Caco-2 (cell line): ENCODE measurements around the gene ASIC4. TPM values are rescaled to one million over a fixed set of nuclear protein-coding genes. Genes with fewer than 3 reads are reported as not detected.

ENCODE experiments used
- BruUV-seq: library from RNA; stranded (reverse); fragments of 400-500 nt; replicated peaks from 2 replicates; lab custom pipeline; 2021; lab: Mats Ljungman, UMichigan
- CTCF ChIA-PET: fragments of 300-600 bp; sonication (Branson Sonifier 250); formaldehyde crosslinking; loops from one replicate; lab custom pipeline; 2022; ENCODE audit warnings: antibody characterized with exemption; lab: Charles Lee
- POLR2A ChIA-PET: fragments of 300-600 bp; sonication (Branson Sonifier 250); formaldehyde crosslinking; loops from one replicate; lab custom pipeline; 2022; ENCODE audit warnings: antibody characterized with exemption; lab: Charles Lee
- DNase-seq, 2 experiments: peaks; one replicate each; pipeline versions ENCODE4 v3.0.0 to v3.0.0-alpha.2; 2020 to 2022
- H3K27me3 ChIP-seq: replicated peaks from 2 replicates; pipeline ENCODE4 v1.6.0; 2011; ENCODE audit warnings: low read length; ENCODE audit not compliant: control insufficient read depth, insufficient read depth
- H3K36me3 ChIP-seq: 2 replicates; pipeline ENCODE4 v1.5.1; 2011; ENCODE audit warnings: low read length; ENCODE audit not compliant: control insufficient read depth, insufficient read depth
- H3K4me1 ChIP-seq: fragments of 250-450 bp; sonication (Bioruptor Pico); 2 replicates; pipeline ENCODE4 v1.5.1; 2020; ENCODE audit warnings: mild to moderate bottlenecking
- H3K4me3 ChIP-seq: 2 replicates; pipeline ENCODE4 v1.5.1; 2011; ENCODE audit warnings: low read depth, mild to moderate bottlenecking, control low read depth, low read length
- H3K9me3 ChIP-seq: fragments of 250-450 bp; sonication (Bioruptor Pico); 2 replicates; pipeline ENCODE4 v1.5.1; 2020; ENCODE audit warnings: mild to moderate bottlenecking, moderate library complexity
- H3K27ac Mint-ChIP-seq: one replicate; pipeline ENCODE4 v1.8.0; 2022; ENCODE audit warnings: mixed read lengths; ENCODE audit not compliant: unreplicated experiment
- H3K27me3 Mint-ChIP-seq: one replicate; pipeline ENCODE4 v1.8.0; 2022; ENCODE audit warnings: mixed read lengths; ENCODE audit not compliant: insufficient read depth, unreplicated experiment
- H3K36me3 Mint-ChIP-seq: one replicate; pipeline ENCODE4 v1.8.0; 2022; ENCODE audit warnings: mild to moderate bottlenecking, mixed read lengths; ENCODE audit not compliant: insufficient read depth, unreplicated experiment
- H3K4me1 Mint-ChIP-seq: one replicate; pipeline ENCODE4 v1.8.0; 2022; ENCODE audit warnings: low read depth, mixed read lengths; ENCODE audit not compliant: unreplicated experiment
- H3K4me3 Mint-ChIP-seq: one replicate; pipeline ENCODE4 v1.8.0; 2022; ENCODE audit warnings: mild to moderate bottlenecking, moderate library complexity, mixed read lengths; ENCODE audit not compliant: unreplicated experiment
- H3K9me3 Mint-ChIP-seq: one replicate; pipeline ENCODE4 v1.8.0; 2022; ENCODE audit warnings: mixed read lengths; ENCODE audit not compliant: unreplicated experiment
- intact Hi-C: fragments of 100-400 bp; cut with micrococcal nuclease; formaldehyde crosslinking; loops from one replicate; pipeline ENCODE4 v1.10.0; 2022; ENCODE audit not compliant: unreplicated experiment
- total RNA-seq: library from RNA; stranded (reverse); gene quantifications from 2 replicates; pipeline ENCODE4 v1.2.3, GENCODE V29; 2022
- TF ChIP-seq, protein P1 (sequence below), 2 experiments: fragments of 200-600 bp in 1 of 2; IDR thresholded peaks; 1 replicate in 1 of 2; 2 replicates in 1 of 2; pipeline versions ENCODE4 v1.5.1 to v1.8.0; 2011 to 2022; ENCODE audit warnings: antibody characterized with exemption in 1 of 2, control low read depth in 1 of 2, inconsistent platforms in 1 of 2, low read depth in 1 of 2, low read length in 1 of 2, mild to moderate bottlenecking in 1 of 2, moderate library complexity in 1 of 2; ENCODE audit not compliant: insufficient read depth in 1 of 2, severe bottlenecking in 1 of 2, unreplicated experiment in 1 of 2

The ASIC4 gene
- total RNA-seq, 1 experiment from 2014 or later: 0.16 TPM

DNA sequence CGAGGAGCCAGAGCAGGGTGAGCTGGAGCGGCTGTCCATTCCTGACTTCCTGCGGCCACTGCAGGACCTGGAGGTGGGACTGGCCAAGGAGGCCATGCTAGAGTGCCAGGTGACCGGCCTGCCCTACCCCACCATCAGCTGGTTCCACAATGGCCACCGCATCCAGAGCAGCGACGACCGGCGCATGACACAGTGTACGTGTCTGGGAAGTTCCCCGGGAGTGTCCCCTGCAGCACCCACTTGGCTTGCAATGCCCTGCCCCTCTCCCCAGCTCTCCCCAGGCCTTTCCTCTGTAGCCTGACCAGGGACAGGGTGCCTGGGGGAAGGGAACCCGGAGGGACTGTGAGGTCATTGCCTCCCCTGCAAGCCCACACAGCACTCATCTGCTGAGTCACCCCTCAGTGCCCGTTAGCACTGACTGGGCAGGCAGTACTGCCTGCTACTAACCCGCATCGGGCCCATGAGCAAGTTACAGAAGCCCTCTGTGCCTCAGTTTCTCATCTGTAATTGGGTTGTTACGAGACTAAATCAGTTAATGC, 45.0 kb upstream of the ASIC4 start:
- H3K27me3 Mint-ChIP-seq: no peaks in the 10 kb centered on the region
- Histone ChIP-seq H3K36me3 (no peaks in the 10 kb centered on the region), H3K4me3 (no peak overlapping the region), H3K27me3 (no peaks in the 10 kb centered on the region), H3K9me3 (no peaks in the 10 kb centered on the region), H3K4me1 (no peaks in the 10 kb centered on the region)
- DNase-seq: no peak
- BruUV-seq: no TSS peak
- no peak overlapping the region for H3K27ac Mint-ChIP-seq
- peaks cover 7% of the 10 kb centered on the region for H3K36me3 Mint-ChIP-seq
- H3K9me3 Mint-ChIP-seq: no peaks in the 10 kb centered on the region
- ChIA-PET POLR2A (no interaction called here), CTCF (no interaction called here)
- TF ChIP-seq, protein P1, sequence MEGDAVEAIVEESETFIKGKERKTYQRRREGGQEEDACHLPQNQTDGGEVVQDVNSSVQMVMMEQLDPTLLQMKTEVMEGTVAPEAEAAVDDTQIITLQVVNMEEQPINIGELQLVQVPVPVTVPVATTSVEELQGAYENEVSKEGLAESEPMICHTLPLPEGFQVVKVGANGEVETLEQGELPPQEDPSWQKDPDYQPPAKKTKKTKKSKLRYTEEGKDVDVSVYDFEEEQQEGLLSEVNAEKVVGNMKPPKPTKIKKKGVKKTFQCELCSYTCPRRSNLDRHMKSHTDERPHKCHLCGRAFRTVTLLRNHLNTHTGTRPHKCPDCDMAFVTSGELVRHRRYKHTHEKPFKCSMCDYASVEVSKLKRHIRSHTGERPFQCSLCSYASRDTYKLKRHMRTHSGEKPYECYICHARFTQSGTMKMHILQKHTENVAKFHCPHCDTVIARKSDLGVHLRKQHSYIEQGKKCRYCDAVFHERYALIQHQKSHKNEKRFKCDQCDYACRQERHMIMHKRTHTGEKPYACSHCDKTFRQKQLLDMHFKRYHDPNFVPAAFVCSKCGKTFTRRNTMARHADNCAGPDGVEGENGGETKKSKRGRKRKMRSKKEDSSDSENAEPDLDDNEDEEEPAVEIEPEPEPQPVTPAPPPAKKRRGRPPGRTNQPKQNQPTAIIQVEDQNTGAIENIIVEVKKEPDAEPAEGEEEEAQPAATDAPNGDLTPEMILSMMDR (IDR thresholded peaks at IDR 0.05; ENCODE audit: insufficient read depth in 1 of 2, low read depth in 1 of 2, low read length in 1 of 2, severe bottlenecking in 1 of 2, unreplicated experiment in 1 of 2): no peak
- no peak overlapping the region for H3K4me3 Mint-ChIP-seq
- intact Hi-C loops: no loop called here
- H3K4me1 Mint-ChIP-seq: no peaks in the 10 kb centered on the region

DNA sequence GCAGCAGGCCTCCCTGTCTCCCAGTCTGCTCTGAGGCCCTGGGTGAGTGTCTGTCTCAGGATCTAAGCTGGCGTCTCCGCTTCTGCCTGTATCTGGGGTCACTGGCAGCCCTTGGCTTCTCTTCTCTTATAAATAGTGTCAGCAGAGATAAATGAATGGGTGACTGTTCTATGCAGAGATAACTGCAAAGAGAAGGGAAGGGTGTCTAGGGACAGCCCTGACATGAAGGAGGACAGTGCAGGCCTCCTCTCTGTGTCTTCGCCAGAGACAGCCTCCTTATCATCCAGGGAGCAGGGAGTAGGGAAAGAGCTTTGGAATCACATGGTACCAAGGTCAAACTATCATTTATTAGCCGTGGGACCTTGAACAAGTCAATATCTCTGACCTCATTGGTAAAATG, 43.9 kb upstream of the ASIC4 start:
- DNase-seq: no peak
- intact Hi-C loops: no loop called here
- no TSS peak for BruUV-seq

DNA sequence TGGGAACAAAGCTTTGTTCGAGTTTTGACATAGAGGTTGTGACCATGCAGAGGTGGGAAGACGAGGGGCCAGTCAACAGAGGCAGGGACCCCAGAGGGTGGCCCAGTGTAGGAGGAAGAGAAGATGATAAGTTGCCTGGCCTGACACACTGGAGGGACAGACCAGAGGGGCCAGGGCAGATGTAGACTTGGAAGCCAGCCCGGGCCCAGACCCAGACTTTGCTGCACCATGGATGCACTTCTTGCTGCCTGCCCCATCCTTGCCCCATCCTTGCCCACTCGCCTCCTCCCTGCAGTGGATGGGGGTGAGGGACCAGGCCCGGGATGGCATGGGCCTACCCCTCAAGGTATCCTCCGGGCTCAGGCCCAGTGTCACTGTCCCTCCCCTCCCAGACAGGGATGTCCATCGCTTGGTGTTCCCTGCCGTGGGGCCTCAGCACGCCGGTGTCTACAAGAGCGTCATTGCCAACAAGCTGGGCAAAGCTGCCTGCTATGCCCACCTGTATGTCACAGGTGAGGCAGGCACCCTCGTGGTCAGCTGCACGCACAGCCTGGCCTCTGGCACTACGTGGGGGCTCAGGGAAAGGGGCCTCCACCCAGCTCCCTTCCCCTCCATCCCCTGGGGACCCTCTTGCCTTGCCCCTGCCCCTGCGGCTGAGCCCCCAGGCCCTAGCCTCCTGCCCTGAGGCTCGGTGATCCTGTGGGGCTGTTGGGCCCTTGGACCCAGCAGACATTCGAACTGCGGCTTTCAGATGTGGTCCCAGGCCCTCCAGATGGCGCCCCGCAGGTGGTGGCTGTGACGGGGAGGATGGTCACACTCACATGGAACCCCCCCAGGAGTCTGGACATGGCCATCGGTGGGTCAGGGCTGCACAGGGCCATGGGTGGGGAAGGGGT, 42.6 kb upstream of the ASIC4 start:
- Mint-ChIP-seq H3K9me3 (no peaks in the 10 kb centered on the region), H3K27ac (no peak overlapping the region), H3K27me3 (no peaks in the 10 kb centered on the region), H3K4me3 (no peak overlapping the region), H3K4me1 (no peaks in the 10 kb centered on the region), H3K36me3 (no peaks in the 10 kb centered on the region)
- ChIA-PET CTCF (interaction anchor here (1.0 to 1.3 kb wide), 2 partner anchors 38 to 58 kb away, joined by 3 to 5 read pairs; no protein-coding TSS in a partner anchor), POLR2A (no interaction called here)
- TF ChIP-seq, protein P1 (IDR thresholded peaks at IDR 0.05; ENCODE audit: insufficient read depth in 1 of 2, low read depth in 1 of 2, low read length in 1 of 2, severe bottlenecking in 1 of 2, unreplicated experiment in 1 of 2): no peak
- BruUV-seq: no TSS peak
- no peak overlapping the region for H3K4me3 ChIP-seq
- intact Hi-C loops: no loop called here
- no peaks in the 10 kb centered on the region for H3K4me1 ChIP-seq
- H3K9me3 ChIP-seq: no peaks in the 10 kb centered on the region
- no peak for DNase-seq
- H3K36me3 ChIP-seq: no peaks in the 10 kb centered on the region
- H3K27me3 ChIP-seq: no peaks in the 10 kb centered on the region

More for the DNA sequence above, 43.9 kb upstream of the ASIC4 start:
- H3K9me3 Mint-ChIP-seq: no peaks in the 10 kb centered on the region
- no peaks in the 10 kb centered on the region for H3K4me1 Mint-ChIP-seq
- ChIA-PET POLR2A (no interaction called here), CTCF (interaction anchor here (0.6 to 1.3 kb wide), 3 partner anchors 12 to 59 kb away, joined by 3 to 5 read pairs (median 3); no protein-coding TSS in a partner anchor)
- no peaks in the 10 kb centered on the region for H3K4me1 ChIP-seq
- TF ChIP-seq, protein P1 (IDR thresholded peaks at IDR 0.05; ENCODE audit: insufficient read depth in 1 of 2, low read depth in 1 of 2, low read length in 1 of 2, severe bottlenecking in 1 of 2, unreplicated experiment in 1 of 2): no peak
- H3K4me3 ChIP-seq: no peak overlapping the region
- H3K9me3 ChIP-seq: no peaks in the 10 kb centered on the region
- no peaks in the 10 kb centered on the region for H3K27me3 ChIP-seq
- no peaks in the 10 kb centered on the region for H3K27me3 Mint-ChIP-seq
- H3K27ac Mint-ChIP-seq: no peak overlapping the region
- H3K4me3 Mint-ChIP-seq: no peak overlapping the region
- H3K36me3 Mint-ChIP-seq: peaks cover 2% of the 10 kb centered on the region
- no peaks in the 10 kb centered on the region for H3K36me3 ChIP-seq
